Astrocyte of the spinal cord (primary cell): ENCODE measurements around the gene DMWD.
A peak's percentile ranks its signal among the peaks of the same experiment; 100 is the strongest.

Experiments
- DNase-seq: peaks from one replicate; pipeline ENCODE4 v3.0.0; 2011; ENCODE audit warnings: low read depth, low spot score
- H3K4me3 ChIP-seq: 2 replicates; pipeline ENCODE4 v1.5.1; 2011; ENCODE audit warnings: low read depth, mild to moderate bottlenecking, low read length, moderate library complexity
- CTCF ChIP-seq: IDR thresholded peaks from 2 replicates; pipeline ENCODE4 v1.5.1; 2012; ENCODE audit warnings: low read depth, mild to moderate bottlenecking, low read length, inconsistent platforms
- in situ Hi-C: cut with HindIII; loops from 2 replicates; pipeline ENCODE4 v1.10.0; 2017; ENCODE audit warnings: low sequenced_read_pairs

The DMWD gene

GRCh38 chr19:45789035-45789786 is 3.4 kb downstream of the DMWD start:
- in situ Hi-C loops = no loop called here
- H3K4me3 ChIP-seq = no peak overlapping the region
- DNase-seq = no peak

GRCh38 chr19:45786533-45786894 is 6.1 kb downstream of the DMWD start:
- TF ChIP-seq CTCF = no peak
- no peak overlapping the region for H3K4me3 ChIP-seq
- DNase-seq = no peak
- in situ Hi-C loops = no loop called here

More at GRCh38 chr19:45789035-45789786, 3.4 kb downstream of the DMWD start:
- no peak for TF ChIP-seq CTCF

GRCh38 chr19:45785781-45786532 is 6.7 kb downstream of the DMWD start:
- DNase-seq = no peak
- in situ Hi-C loops = no loop called here
- no peak overlapping the region for H3K4me3 ChIP-seq
- TF ChIP-seq CTCF = no peak

- no peak for DNase-seq
- in situ Hi-C loops = no loop called here
- no peak overlapping the region for H3K4me3 ChIP-seq
- TF ChIP-seq CTCF = no peak
Observed at GRCh38 chr19:45785097-45785496, 7.5 kb downstream of the DMWD start.

- in situ Hi-C loops = no loop called here
- no peak overlapping the region for H3K4me3 ChIP-seq
- no peak for TF ChIP-seq CTCF
- DNase-seq = no peak
Observed at GRCh38 chr19:45784096-45784495, 8.5 kb downstream of the DMWD start.

- no peak for TF ChIP-seq CTCF
- H3K4me3 ChIP-seq = no peak overlapping the region
- DNase-seq = peak; percentile 46
- in situ Hi-C loops = no loop called here
Observed at GRCh38 chr19:45782820-45783785, 9.5 kb downstream of the DMWD start.
